Trophoblast cell (in vitro differentiated cells and primary cell): ENCODE results near the gene KIF13A.
"Not testable (repeated sequence)": the region's sequence is repeated elsewhere in the genome, so short reads cannot be mapped to it uniquely, and the experiment has no call there.

ENCODE experiments used
- DNase-seq, 2 donors: peaks; one replicate each; pipeline ENCODE4 v3.0.0-alpha.2; 2016
- H2AFZ ChIP-seq: 2 replicates; pipeline ENCODE4 v1.6.1; 2013; ENCODE audit warnings: low read length, moderate library complexity, mild to moderate bottlenecking; ENCODE audit not compliant: insufficient read depth, poor library complexity
- H2AK5ac ChIP-seq: 2 replicates; pipeline ENCODE4 v1.6.1; 2013; ENCODE audit warnings: mild to moderate bottlenecking, low read length
- H2BK120ac ChIP-seq: 2 replicates; pipeline ENCODE4 v1.6.1; 2013; ENCODE audit warnings: low read length, mild to moderate bottlenecking, moderate library complexity; ENCODE audit not compliant: insufficient read depth, poor library complexity
- H2BK12ac ChIP-seq: 2 replicates; pipeline ENCODE4 v1.6.1; 2013; ENCODE audit warnings: mild to moderate bottlenecking, low read length, moderate library complexity
- H2BK5ac ChIP-seq: 2 replicates; pipeline ENCODE4 v1.6.1; 2013; ENCODE audit warnings: low read length, low read depth, moderate library complexity, mild to moderate bottlenecking; ENCODE audit not compliant: poor library complexity
- H3K14ac ChIP-seq: 2 replicates; pipeline ENCODE4 v1.6.1; 2013; ENCODE audit warnings: mild to moderate bottlenecking, low read length
- H3K18ac ChIP-seq: 2 replicates; pipeline ENCODE4 v1.6.1; 2013; ENCODE audit warnings: mild to moderate bottlenecking, low read length
- H3K23ac ChIP-seq: 2 replicates; pipeline ENCODE4 v1.6.1; 2013; ENCODE audit warnings: low read length
- H3K27ac ChIP-seq: 2 replicates; pipeline ENCODE4 v1.5.1; 2013; ENCODE audit warnings: low read depth, mild to moderate bottlenecking, inconsistent platforms, low read length, moderate library complexity
- H3K27me3 ChIP-seq: 2 replicates; pipeline ENCODE4 v1.6.1; 2013; ENCODE audit warnings: inconsistent platforms, mild to moderate bottlenecking, low read length, moderate library complexity; ENCODE audit not compliant: insufficient read depth
- H3K36me3 ChIP-seq, 2 experiments: 1 replicate in 1 of 2; 2 replicates in 1 of 2; pipeline ENCODE4 v1.6.1; 2013; ENCODE audit warnings: low read length in 2 of 2, mild to moderate bottlenecking in 2 of 2, moderate library complexity in 1 of 2; ENCODE audit not compliant: insufficient read depth in 2 of 2, control insufficient read depth in 1 of 2
- H3K4ac ChIP-seq: 2 replicates; pipeline ENCODE4 v1.6.1; 2013; ENCODE audit warnings: low read depth, mild to moderate bottlenecking, low read length, moderate library complexity
- H3K4me1 ChIP-seq, 2 experiments: 1 replicate in 1 of 2; 2 replicates in 1 of 2; pipeline ENCODE4 v1.6.1; 2013; ENCODE audit warnings: low read length in 2 of 2, mild to moderate bottlenecking in 2 of 2, moderate library complexity in 1 of 2; ENCODE audit not compliant: insufficient read depth in 2 of 2, control insufficient read depth in 1 of 2
- H3K4me2 ChIP-seq: 2 replicates; pipeline ENCODE4 v1.6.1; 2013; ENCODE audit warnings: inconsistent platforms, mild to moderate bottlenecking, low read length, moderate library complexity
- H3K4me3 ChIP-seq: 2 replicates; pipeline ENCODE4 v1.5.1; 2013; ENCODE audit warnings: mild to moderate bottlenecking, low read depth, low read length, inconsistent platforms
- H3K79me1 ChIP-seq: one replicate; pipeline ENCODE4 v1.6.1; 2013; ENCODE audit warnings: low read length
- H3K79me2 ChIP-seq: 2 replicates; pipeline ENCODE4 v1.6.1; 2013; ENCODE audit warnings: low read length, mild to moderate bottlenecking; ENCODE audit not compliant: control insufficient read depth, insufficient read depth, poor library complexity
- H3K9ac ChIP-seq: 2 replicates; pipeline ENCODE4 v1.6.1; 2013; ENCODE audit warnings: mild to moderate bottlenecking, low read length
- H3K9me3 ChIP-seq: 2 replicates; pipeline ENCODE4 v1.6.1; 2013; ENCODE audit warnings: low read depth, mild to moderate bottlenecking, control low read depth, inconsistent platforms, low read length; ENCODE audit not compliant: insufficient read depth
- H4K12ac ChIP-seq: 2 replicates; pipeline ENCODE4 v1.6.1; 2013; ENCODE audit warnings: low read depth, mild to moderate bottlenecking, low read length, moderate library complexity
- H4K8ac ChIP-seq: 2 replicates; pipeline ENCODE4 v1.6.1; 2013; ENCODE audit warnings: low read depth, mild to moderate bottlenecking, low read length, moderate library complexity
- H4K91ac ChIP-seq: one replicate; pipeline ENCODE4 v1.6.1; 2013; ENCODE audit warnings: low read depth, mild to moderate bottlenecking, low read length, moderate library complexity
- WGBS: extraction: QIAGEN DNeasy Blood & Tissue Kit; methylation state at CpG from one replicate; pipeline ENCODE4 v1.1.7; 2013; ENCODE audit warnings: missing lambda C conversion rate; ENCODE audit not compliant: insufficient read length, insufficient coverage; ENCODE audit errors: extremely low coverage; 5-methylcytosine and 5-hydroxymethylcytosine counted together

KIF13A gene

GRCh38 chr6:17892097-17892686, 95.2 kb downstream of the KIF13A start:
- H3K27me3 ChIP-seq = no peaks in the 10 kb centered on the region
- peaks cover 4 to 5% of the 10 kb centered on the region in 2 experiments for H3K36me3 ChIP-seq
- no peak overlapping the region for H2BK120ac ChIP-seq
- H3K23ac ChIP-seq = no peak overlapping the region
- H3K4me3 ChIP-seq = no peak overlapping the region
- no peak overlapping the region for H3K9ac ChIP-seq
- WGBS = no CpG with 5 or more reads among the region's 3 CpGs
- no peak overlapping the region for H2AK5ac ChIP-seq
- H2AFZ ChIP-seq = no peak overlapping the region
- H2BK12ac ChIP-seq = no peak overlapping the region
- H3K18ac ChIP-seq = no peak overlapping the region
- H3K4me2 ChIP-seq = no peak overlapping the region
- H3K79me2 ChIP-seq = no peaks in the 10 kb centered on the region
- no peak overlapping the region for H4K12ac ChIP-seq
- peaks cover 5% of the 10 kb centered on the region for H3K9me3 ChIP-seq
- no peaks in the 10 kb centered on the region for H3K79me1 ChIP-seq
- no peaks in the 10 kb centered on the region for H3K4me1 ChIP-seq
- DNase-seq = no peak
- no peak overlapping the region for H2BK5ac ChIP-seq
- no peak overlapping the region for H3K14ac ChIP-seq
- H4K91ac ChIP-seq = no peak overlapping the region
- H3K4ac ChIP-seq = no peak overlapping the region
- H4K8ac ChIP-seq = no peak overlapping the region
- H3K27ac ChIP-seq = no peak overlapping the region

- Histone ChIP-seq H4K8ac (no peak overlapping the region), H3K27ac (no peak overlapping the region), H3K79me1 (no peaks in the 10 kb centered on the region), H3K9ac (no peak overlapping the region), H2BK120ac (no peak overlapping the region), H2AK5ac (no peak overlapping the region), H2AFZ (no peak overlapping the region), H3K79me2 (no peaks in the 10 kb centered on the region), H3K27me3 (no peaks in the 10 kb centered on the region), H3K4ac (no peak overlapping the region), H3K4me1 (no peaks in the 10 kb centered on the region), H3K14ac (no peak overlapping the region), H3K36me3 (peaks cover 4 to 5% of the 10 kb centered on the region in 2 experiments), H4K12ac (no peak overlapping the region), H4K91ac (no peak overlapping the region), H3K9me3 (peaks cover 3% of the 10 kb centered on the region), H3K23ac (no peak overlapping the region), H3K4me3 (no peak overlapping the region), H3K18ac (no peak overlapping the region), H2BK12ac (no peak overlapping the region), H3K4me2 (no peak overlapping the region), H2BK5ac (no peak overlapping the region)
- DNase-seq = no peak
- WGBS = no CpG with 5 or more reads among the region's 1 CpG
Observed at GRCh38 chr6:17890309-17890708, 97.1 kb downstream of the KIF13A start.

- H3K9ac ChIP-seq, H3K36me3 ChIP-seq, H3K4me2 ChIP-seq: not testable (repeated sequence)
Observed at GRCh38 chr6:17889777-17890176, 97.7 kb downstream of the KIF13A start.

DNA sequence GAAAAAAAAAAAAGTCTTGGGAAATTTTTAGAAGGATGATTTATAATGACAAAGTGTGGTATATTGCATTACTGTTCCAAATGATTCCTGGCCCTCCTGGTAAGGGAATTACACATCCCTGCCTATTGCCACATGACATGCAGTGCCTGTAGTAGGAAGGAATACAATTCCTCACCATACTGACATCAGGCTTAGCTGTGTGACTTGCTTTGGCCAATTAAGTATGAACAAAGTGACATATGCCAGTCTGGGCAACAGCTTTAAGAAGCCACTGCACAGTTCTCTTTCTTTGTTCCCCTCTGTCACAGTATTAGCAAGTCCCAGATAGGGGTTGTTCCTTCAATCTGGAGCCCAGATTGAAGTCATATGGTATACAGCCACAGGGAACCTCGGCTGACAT, 100.5 kb downstream of the KIF13A start:
- no CpG with 5 or more reads among the region's 1 CpG for WGBS
- no peaks in the 10 kb centered on the region for H3K79me2 ChIP-seq
- H3K9me3 ChIP-seq = no peaks in the 10 kb centered on the region
- no peak overlapping the region for H3K27ac ChIP-seq
- no peak overlapping the region for H2BK5ac ChIP-seq
- no peak overlapping the region for H3K4me2 ChIP-seq
- no peak overlapping the region for H2AK5ac ChIP-seq
- no peak overlapping the region for H2AFZ ChIP-seq
- no peak for DNase-seq
- H3K4me1 ChIP-seq = no peaks in the 10 kb centered on the region
- H3K36me3 ChIP-seq = peaks cover 0 to 2% of the 10 kb centered on the region in 2 experiments
- H4K91ac ChIP-seq = no peak overlapping the region
- H3K79me1 ChIP-seq = no peaks in the 10 kb centered on the region
- H3K4me3 ChIP-seq = no peak overlapping the region
- H4K12ac ChIP-seq = no peak overlapping the region
- no peak overlapping the region for H3K14ac ChIP-seq
- no peak overlapping the region for H2BK120ac ChIP-seq
- H3K9ac ChIP-seq = no peak overlapping the region
- no peak overlapping the region for H3K23ac ChIP-seq
- no peak overlapping the region for H2BK12ac ChIP-seq
- no peak overlapping the region for H3K18ac ChIP-seq
- H3K4ac ChIP-seq = no peak overlapping the region
- H3K27me3 ChIP-seq = no peaks in the 10 kb centered on the region
- no peak overlapping the region for H4K8ac ChIP-seq

More at GRCh38 chr6:17889777-17890176, 97.7 kb downstream of the KIF13A start:
- not testable (repeated sequence) for H3K23ac ChIP-seq, H3K18ac ChIP-seq, H3K79me2 ChIP-seq, H2BK5ac ChIP-seq, H2AFZ ChIP-seq, H3K79me1 ChIP-seq, H4K8ac ChIP-seq, H3K9me3 ChIP-seq, H3K14ac ChIP-seq, H2BK120ac ChIP-seq, H3K4me1 ChIP-seq, H2BK12ac ChIP-seq, H2AK5ac ChIP-seq, H3K4me3 ChIP-seq, H4K12ac ChIP-seq, H4K91ac ChIP-seq, H3K27ac ChIP-seq, H3K27me3 ChIP-seq, DNase-seq, H3K4ac ChIP-seq
- WGBS = no CpG with 5 or more reads among the region's 9 CpGs
